GM21447 (cell line): Measurements from ENCODE around the gene SRPK3.

Experiments used
- ATAC-seq: cut with Tn5 transposase; IDR thresholded peaks from one replicate; pipeline ENCODE4 v1.9.1; 2021; ENCODE audit not compliant: unreplicated experiment

SRPK3 gene

GRCh38 chrX:153782871-153783270 is 2.0 kb downstream of the SRPK3 start:
- no peak for ATAC-seq

GRCh38 chrX:153783378-153784013 is 2.7 kb downstream of the SRPK3 start:
- no peak for ATAC-seq

- no peak for ATAC-seq
These were observed 3.6 kb downstream of the SRPK3 start for GRCh38 chrX:153784325-153784967.

DNA sequence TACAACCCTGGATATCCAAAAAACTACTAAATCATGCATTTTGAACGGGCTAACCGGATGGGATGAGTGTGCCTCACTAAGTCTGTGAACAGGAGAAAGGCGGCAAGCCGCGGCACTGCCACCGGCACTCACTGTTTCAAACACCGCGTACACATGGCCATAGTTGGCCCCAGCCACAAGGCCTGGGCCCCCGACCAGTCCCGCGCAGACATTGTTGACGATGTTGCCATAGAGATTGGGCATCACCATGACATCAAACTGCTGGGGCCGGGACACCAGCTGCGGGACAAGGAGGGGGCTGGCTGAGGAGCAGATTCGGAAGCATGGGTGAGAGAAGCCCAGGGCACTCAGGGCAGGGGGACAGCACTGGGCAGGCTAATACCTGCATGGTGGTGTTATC is 5.8 kb downstream of the SRPK3 start:
- ATAC-seq: no peak

DNA sequence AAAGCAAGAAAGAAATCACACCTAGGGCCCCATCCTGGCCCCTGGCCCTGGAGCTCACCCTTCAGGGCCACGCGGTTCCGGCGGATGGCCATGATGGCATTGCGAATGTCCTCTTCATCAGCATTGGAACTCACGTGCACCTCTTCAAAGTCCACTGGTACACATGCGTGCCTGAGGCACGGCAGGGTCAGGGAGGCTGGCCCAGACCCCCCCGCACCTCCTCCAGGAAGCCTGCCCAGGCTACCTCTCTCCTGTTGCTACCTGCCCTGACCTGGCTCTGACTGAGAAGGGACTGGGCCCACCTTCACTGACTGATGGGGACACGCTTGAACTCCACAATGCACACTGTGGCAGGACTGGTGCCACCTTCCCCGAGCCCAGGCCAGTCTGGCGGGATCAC is 8.8 kb downstream of the SRPK3 start:
- ATAC-seq: no peak

DNA sequence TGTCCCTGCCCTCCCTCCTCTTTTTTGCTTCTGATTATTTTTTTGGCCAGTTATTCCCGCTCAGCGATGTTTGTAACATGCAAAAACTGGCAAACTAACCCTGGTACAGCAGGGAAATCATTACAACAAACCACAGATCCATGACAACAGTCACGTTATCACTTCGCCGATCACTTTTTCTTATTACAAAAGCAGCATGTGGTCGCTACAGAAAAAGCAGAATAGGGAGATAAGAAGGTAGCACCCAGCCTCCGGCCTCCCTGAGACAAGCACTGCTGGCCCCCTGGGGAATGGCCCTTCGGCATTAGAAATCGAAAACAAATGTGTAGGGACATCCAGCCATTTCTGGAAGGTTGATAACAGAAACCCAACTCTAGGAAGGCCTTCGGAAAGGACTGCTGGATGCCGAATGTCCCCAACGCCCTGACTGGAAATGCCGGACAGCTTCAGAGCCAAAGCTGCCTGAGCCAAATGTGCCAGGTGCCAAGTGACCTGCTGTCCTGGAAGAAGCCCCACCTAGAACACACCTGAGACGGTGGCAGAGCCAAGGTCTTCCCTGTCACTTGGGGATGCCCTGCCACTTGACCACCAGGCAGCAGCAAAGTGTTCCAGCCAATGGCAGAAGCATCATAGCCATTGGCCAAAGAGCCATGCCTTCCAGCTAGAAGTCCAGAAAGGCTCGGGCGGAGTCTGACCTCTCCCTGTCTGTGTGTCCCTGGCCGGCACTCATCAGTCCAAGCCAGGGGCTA is 10.4 kb downstream of the SRPK3 start:
- no peak for ATAC-seq

- ATAC-seq: no peak
These were observed 11.5 kb downstream of the SRPK3 start for GRCh38 chrX:153792368-153792767.

- no peak for ATAC-seq
These were observed 12.4 kb downstream of the SRPK3 start for GRCh38 chrX:153793291-153793690.

GRCh38 chrX:153794018-153794896 is 13.4 kb downstream of the SRPK3 start, which contains the start of the genes IDH3G and SSR4:
Gene IDH3G, minus strand, starts transcription at chrX:153794375. Its CDS starts 49 bp downstream, at chrX:153794326.
Gene SSR4, plus strand, starts transcription at chrX:153794668. Its CDS starts 20 bp downstream, at chrX:153794688.
- ATAC-seq: peak; percentile 93

DNA sequence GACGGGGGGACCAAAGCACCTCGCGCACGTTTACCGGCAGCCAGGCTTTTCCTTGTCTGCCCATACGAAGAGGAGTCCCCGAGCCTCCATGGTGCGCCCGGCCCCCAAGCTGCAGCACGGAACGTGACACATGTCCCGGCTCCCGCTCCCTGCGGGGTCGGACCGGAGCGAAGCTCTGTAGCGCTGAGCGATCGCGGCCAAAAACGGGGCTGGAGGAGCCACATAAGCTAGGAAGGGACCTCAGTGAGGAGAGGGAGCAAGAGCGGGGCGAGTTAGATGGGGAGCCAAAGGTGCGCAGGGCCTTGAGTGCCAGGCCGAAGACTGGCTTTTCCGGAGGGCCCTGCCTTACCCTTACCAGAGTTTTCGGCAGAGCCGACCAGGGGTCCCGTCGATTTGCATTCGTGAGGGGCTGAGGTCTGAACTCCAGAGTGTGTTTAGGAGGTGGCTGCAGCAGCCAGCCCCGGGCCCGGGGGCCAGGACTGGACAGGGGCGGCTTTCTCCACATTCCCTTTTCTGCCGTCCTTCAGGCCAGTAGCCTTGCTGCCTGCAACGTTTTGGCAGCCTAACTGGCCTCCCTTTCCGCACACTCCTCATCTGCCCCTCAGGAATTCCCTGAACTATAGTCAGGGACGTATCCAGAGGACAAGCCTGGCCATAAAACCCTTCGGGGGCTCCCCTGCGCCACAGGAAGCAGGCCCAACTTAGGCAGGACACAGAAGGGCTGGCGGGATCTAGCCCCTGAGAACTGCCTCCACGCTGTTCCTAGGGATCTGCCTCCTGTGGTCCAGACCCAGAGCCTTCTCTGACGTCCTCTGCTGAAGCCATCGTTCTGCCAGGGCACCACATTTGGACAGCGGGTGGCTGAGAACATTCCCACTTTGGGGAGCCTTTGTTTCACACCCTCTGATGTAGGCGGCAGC is 14.3 kb downstream of the SRPK3 start:
- peak; percentile 5 for ATAC-seq

DNA sequence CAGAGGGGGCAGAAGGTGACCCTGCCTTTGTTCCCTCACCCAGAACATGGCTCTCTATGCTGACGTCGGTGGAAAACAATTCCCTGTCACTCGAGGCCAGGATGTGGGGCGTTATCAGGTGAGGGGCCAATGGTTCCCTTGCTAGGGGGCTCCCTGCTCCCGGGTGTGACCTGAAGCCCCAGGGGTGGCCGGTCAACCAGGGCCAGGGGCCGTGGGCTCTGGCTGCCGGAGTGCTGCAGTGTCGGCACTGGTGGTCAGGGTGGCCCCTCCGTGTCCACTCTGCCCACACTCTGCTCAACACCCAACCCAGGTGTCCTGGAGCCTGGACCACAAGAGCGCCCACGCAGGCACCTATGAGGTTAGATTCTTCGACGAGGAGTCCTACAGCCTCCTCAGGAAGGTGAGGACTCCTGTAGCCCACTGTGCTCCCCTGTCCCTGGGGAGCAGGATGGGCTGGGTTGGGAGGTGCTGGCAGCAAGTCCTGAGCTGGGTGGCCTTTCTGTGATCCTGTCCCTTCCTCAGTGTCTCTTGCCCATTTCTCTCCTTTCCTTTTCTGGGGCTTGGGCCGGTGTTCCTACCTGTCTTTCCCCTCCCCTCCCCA is 16.7 kb downstream of the SRPK3 start:
- ATAC-seq: no peak

GRCh38 chrX:153799326-153799725 is 18.5 kb downstream of the SRPK3 start:
- ATAC-seq: no peak

- no peak for ATAC-seq
These were observed 19.4 kb downstream of the SRPK3 start for GRCh38 chrX:153800177-153800722.

- no peak for ATAC-seq
These were observed 19.9 kb downstream of the SRPK3 start for GRCh38 chrX:153800746-153801145.

GRCh38 chrX:153801669-153802068 is 20.8 kb downstream of the SRPK3 start:
- no peak for ATAC-seq

DNA sequence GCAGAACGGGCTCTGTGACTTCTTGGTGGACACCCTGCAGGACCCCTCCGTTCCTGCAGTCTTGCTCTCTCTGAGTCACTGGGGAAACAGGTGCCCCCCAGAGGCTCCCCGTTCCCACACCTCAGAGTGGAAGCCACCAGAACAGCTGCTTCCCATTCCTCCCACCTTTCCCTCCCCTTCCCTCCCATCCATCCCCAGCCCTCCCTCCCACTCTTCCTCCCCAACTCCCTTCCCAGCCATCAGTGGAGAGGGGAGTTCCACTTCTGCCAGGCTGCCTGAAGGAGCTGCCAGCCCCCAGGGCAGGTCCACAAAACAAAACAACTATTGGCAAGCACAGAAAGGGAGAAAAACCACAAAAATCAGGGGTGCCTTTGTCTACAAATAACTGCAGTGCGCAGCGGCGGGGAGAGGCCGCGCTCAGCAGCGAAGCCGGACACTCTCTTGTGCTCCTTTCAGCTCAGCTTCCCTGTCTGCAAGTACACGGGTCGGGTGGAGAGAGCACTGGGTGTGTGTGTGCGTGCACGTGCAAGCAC is 21.7 kb downstream of the SRPK3 start:
- ATAC-seq: no peak

DNA sequence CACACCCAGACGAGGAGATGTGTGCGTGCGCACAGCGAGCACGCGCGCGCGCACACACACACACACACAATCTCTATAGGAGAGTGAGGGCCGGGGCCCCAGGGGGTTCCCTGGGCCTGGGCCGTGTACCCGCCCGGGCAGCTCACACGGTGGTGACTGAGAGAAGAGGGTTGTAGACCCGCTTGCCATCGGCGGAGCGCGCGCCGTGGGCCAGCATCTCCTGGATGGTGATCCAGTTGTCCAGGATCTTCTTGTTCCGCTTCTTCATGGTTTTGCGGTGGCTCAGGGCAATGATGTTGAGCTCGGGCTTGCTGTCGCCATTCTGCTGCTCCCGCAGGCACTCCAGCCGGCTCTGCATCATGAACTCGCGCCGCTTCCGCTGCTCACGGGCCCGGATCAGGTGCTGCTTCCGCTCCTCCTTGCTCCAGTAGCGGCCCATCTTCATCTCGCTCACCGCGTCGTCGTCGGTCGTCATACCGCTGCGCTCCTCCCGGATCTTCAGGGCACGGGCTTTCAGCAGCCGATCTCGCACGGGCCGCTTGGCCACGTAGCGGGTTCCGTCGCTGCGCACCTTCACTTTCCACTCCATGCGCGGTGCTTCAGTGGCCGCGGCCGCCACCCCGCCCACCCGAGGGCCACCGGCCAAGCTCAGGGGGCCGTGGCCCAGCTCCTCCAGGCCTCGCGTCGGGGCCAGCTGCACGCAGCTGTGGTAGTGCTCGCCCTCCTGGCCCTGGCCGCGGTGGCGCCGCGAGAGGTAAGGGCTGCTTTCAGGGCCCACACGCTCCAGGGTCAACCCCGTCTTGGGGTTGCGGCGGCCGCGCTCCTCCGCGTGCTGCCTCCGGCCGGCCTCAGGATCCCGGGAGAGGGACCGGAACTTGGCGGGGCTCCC is 22.6 kb downstream of the SRPK3 start:
- ATAC-seq: no peak

GRCh38 chrX:153804100-153804595 is 23.3 kb downstream of the SRPK3 start:
- no peak for ATAC-seq
